Medulla oblongata (tissue), 1 donor: ENCODE data around the gene DLG4.

Source experiments
- DNase-seq: peaks from one replicate; pipeline ENCODE4 v3.0.0-alpha.2; 2015; ENCODE audit errors: extremely low spot score

DLG4 gene

DNA sequence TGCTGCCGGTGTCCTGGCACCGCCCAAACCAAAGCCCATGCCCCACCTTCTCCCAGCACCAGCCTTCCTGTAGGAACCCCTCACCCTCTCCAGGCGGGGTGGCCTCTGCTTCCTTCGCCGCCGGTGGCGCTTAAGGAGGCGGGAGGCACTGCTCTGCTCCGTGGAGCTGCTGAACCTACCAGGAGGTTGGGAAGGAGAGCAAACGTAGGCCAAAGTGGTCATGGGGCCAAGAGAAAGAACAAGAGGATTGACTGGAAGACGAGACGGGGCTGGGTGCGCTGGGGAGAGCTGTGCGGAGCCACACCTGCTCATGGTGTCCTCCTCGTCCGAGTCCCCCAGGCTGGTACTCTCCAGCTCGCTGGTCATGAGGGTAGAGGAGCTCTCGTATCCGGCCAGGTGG is 9.9 kb upstream of the DLG4 start:
- no peak for DNase-seq

- DNase-seq: no peak
Measured at GRCh38 chr17:7228920-7229319, 9.3 kb upstream of the DLG4 start.

- DNase-seq: no peak
Measured at GRCh38 chr17:7226721-7227710, 7.4 kb upstream of the DLG4 start.

DNA sequence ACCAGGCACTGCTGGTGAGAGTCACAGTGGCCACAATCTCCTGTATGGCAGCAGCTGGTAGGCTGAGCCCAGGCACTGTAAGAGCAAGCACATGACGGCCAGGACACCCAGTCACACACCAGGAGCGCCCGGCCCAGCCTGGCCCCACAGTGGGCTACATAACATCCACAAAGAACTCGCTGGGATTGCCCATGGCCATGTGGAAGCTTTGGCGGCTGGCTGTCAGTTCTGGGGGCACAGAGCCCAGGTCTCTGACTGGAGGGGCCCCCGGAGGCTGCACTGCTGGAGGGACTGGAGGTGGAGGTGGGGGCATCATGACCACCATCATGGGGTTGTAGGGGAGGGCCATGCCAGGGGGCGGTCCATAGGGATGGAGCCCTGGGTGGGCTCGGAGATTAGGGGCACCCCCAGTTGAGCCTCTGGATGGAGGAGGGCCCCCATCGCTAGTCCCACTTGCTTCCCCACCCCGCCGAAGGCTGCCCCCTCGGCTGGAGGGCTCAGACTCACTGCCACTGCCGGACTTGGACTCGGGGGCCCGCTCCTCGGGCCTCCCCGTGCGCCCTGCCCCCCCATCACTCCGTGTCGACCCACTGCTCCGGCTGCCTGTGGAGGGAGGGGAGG is 6.2 kb upstream of the DLG4 start:
- DNase-seq: no peak

GRCh38 chr17:7224661-7225111 is 5.0 kb upstream of the DLG4 start:
- no peak for DNase-seq

GRCh38 chr17:7224110-7224509 is 4.5 kb upstream of the DLG4 start:
- no peak for DNase-seq

DNA sequence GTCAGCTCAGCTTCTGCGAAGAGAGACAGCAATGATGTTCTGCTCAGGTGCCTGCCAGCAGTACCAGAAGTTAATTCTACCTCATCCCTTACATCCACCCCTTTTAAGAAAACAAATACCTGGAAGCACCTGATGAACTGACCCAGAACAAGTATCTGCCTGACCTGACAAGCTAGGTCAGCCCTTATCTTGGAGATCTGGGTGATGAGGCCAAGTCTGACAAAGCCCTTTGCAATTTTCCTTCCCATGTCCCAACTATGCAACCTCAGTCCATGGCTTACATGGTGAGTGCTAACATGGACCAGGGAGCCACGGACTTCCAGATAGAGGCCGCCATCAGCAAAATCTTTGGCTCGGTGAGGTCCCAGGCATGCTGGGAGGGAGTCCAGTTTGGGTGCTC is 3.7 kb upstream of the DLG4 start:
- no peak for DNase-seq

DNA sequence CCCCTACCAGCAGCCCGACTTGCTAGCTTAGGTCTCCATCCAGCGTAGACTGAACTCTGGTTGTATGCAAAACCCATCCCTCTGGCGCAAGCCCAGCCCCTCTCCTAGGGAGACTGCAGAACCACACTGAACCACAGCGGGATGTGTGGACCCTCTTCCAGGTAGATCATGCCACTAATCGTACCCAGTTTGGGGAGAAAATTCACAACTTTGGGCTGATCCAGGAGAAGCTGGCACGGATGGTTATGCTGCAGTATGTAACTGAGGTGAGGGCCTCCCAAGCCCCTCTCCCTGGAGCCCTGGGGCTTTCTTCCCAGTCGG is 3.3 kb upstream of the DLG4 start:
- DNase-seq: no peak

- no peak for DNase-seq
Measured at GRCh38 chr17:7222093-7222971, 2.7 kb upstream of the DLG4 start.

GRCh38 chr17:7221278-7222092 is 1.8 kb upstream of the DLG4 start:
- DNase-seq: no peak

DNA sequence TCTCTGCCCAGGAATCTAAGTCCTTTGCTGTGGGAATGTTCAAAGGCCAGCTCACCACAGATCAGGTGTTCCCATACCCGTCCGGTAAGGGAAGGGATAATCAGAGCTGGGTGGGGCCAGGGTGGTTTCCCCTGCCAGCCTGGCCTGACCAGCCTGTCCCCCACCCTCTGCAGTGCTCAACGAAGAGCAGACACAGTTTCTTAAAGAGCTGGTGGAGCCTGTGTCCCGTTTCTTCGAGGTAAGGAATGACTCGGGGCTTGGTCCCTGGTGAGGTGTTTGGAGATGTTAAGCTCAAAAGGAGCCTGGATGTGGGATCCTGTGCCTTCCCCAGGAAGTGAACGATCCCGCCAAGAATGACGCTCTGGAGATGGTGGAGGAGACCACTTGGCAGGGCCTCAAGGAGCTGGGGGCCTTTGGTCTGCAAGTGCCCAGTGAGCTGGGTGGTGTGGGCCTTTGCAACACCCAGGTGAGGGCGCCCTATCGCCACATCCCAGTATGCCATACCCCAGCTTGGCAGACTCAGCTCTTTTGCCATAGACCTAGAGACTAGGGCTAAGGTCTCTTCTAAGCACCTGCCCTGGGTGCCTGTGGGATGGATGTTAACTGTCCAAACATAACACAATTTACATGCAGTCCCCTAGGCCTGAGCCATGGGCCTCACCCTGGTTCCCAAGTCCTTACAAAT is 1.1 kb upstream of the DLG4 start:
- peak; percentile 58 for DNase-seq

GRCh38 chr17:7219229-7219811 is 316 bp downstream of the DLG4 start:
- no peak for DNase-seq

GRCh38 chr17:7218758-7219157 is 878 bp downstream of the DLG4 start:
- no peak for DNase-seq

- no peak for DNase-seq
Measured at GRCh38 chr17:7218166-7218565, 1.5 kb downstream of the DLG4 start.

DNA sequence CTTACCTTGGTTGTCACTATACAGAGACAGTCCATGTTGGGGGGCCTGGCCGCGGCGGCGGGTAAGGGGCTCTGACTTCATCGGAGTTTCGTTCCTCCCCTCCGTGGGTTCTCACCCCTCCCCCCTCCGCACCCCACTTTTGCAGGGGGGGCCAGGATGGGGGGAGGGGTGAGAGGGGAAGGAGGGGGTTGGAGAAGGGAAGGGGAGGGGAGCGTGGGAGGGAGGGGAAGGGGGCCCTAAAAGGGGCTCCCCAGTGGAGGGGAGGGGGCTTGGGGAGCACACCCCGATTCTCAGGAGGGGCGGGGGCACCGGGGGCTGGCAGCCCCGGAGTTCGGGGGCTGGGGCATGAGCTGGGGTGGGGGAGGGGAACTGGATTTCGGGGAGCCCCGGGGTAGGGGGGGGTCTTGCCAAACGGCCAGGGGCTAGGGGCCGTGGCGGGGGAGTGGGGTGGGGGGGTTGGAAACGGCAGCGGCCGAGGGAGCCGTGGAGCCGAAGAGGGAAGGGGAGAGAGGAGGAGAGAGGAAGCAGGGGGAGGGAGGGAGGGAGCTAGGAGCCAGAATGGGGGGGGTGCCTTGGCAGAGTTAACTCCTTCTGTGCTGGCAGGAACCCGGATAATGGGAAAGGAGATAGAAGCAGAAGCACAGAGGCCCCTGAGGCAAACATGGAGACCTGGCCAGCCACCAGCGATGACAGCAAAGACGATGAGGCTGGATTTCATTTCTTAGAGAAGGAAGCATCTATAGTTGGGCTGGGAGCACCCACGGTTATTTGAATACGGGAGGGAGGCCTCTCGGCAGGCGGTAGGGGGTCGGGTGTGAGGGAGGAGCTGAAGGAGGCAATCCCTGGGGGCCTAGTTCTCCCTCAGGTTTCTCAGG is 2.3 kb downstream of the DLG4 start:
- no peak for DNase-seq

- DNase-seq: no peak
Measured at GRCh38 chr17:7216242-7217112, 3.2 kb downstream of the DLG4 start.

GRCh38 chr17:7215652-7216180 is 3.9 kb downstream of the DLG4 start:
- no peak for DNase-seq

GRCh38 chr17:7215136-7215638 is 4.4 kb downstream of the DLG4 start:
- DNase-seq: no peak
